Esophagus muscularis mucosa (tissue), 4 donors: ENCODE measurements around the gene TOX2. TPM values are rescaled to one million over a fixed set of nuclear protein-coding genes. Genes with fewer than 3 reads are reported as not detected.

Experiments used
- DNase-seq: peaks from one replicate; pipeline ENCODE4 v3.0.0-alpha.2; 2017; ENCODE audit errors: extremely low spot score
- H3K27ac ChIP-seq, 4 donors: fragments of 200-600 bp; sonication (generic); replicated peaks in 1 of 4; 1 replicate in 3 of 4; 2 replicates in 1 of 4; pipeline ENCODE4 v1.5.1; 2016 to 2019; ENCODE audit warnings: mild to moderate bottlenecking in 1 of 4
- H3K27me3 ChIP-seq, 4 donors: fragments of 200-600 bp; sonication (generic); one replicate each; pipeline versions ENCODE4 v1.5.1 to v1.6.0; 2016 to 2019
- H3K36me3 ChIP-seq, 4 donors: fragments of 200-600 bp; sonication (generic); one replicate each; pipeline ENCODE4 v1.5.1; 2016 to 2019
- H3K4me1 ChIP-seq, 4 donors: fragments of 200-600 bp; sonication (generic); one replicate each; pipeline ENCODE4 v1.5.1; 2016 to 2019
- H3K4me3 ChIP-seq, 4 donors: fragments of 200-600 bp; sonication (generic); 1 replicate in 2 of 4; 2 replicates in 2 of 4; pipeline ENCODE4 v1.5.1; 2016 to 2019; ENCODE audit warnings: mild to moderate bottlenecking in 4 of 4, moderate library complexity in 1 of 4
- H3K9me3 ChIP-seq, 4 donors: fragments of 200-600 bp; sonication (generic); 1 replicate in 3 of 4; 2 replicates in 1 of 4; pipeline ENCODE4 v1.5.1; 2016 to 2019
- CTCF ChIP-seq, 3 experiments: fragments of 200-600 bp in 2 of 3; fragments of 450-650 bp in 1 of 3; sonication (generic) in 2 of 3; IDR thresholded peaks; one replicate each; pipeline ENCODE4 v1.5.1; 2017 to 2019; ENCODE audit warnings: antibody characterized with exemption in 3 of 3, mild to moderate bottlenecking in 2 of 3, moderate library complexity in 1 of 3
- EP300 ChIP-seq: sonication (generic); formaldehyde crosslinking; IDR thresholded peaks from one replicate; pipeline ENCODE4 v1.6.1; 2017; ENCODE audit warnings: antibody characterized with exemption
- POLR2A ChIP-seq: fragments of 450-650 bp; IDR thresholded peaks from one replicate; pipeline ENCODE4 v1.6.1; 2017; ENCODE audit warnings: antibody characterized with exemption, moderate library complexity, mild to moderate bottlenecking, low read depth
- POLR2AphosphoS5 ChIP-seq, 2 donors: sonication (generic); formaldehyde crosslinking; IDR thresholded peaks; one replicate each; pipeline ENCODE4 v1.6.1; 2017; ENCODE audit warnings: antibody characterized with exemption in 2 of 2
- WGBS: methylation state at CpG from one replicate; pipeline ENCODE4 v1.1.5; 2018; 5-methylcytosine and 5-hydroxymethylcytosine counted together
- intact Hi-C: fragments of 100-400 bp; cut with DNase I; formaldehyde crosslinking; loops from one replicate; pipeline ENCODE4 v1.15.1; 2023
- total RNA-seq, 4 donors: library from RNA; depleted of rRNA; stranded (reverse); fragments of >200 nt; gene quantifications; one replicate each; pipeline versions ENCODE4 v1.1.0 to v1.2.1, GENCODE V29; 2016

Gene TOX2
- total RNA-seq, 4 donors from 2014 or later, result 19.4 to 39.5 (median 32.8) TPM

DNA sequence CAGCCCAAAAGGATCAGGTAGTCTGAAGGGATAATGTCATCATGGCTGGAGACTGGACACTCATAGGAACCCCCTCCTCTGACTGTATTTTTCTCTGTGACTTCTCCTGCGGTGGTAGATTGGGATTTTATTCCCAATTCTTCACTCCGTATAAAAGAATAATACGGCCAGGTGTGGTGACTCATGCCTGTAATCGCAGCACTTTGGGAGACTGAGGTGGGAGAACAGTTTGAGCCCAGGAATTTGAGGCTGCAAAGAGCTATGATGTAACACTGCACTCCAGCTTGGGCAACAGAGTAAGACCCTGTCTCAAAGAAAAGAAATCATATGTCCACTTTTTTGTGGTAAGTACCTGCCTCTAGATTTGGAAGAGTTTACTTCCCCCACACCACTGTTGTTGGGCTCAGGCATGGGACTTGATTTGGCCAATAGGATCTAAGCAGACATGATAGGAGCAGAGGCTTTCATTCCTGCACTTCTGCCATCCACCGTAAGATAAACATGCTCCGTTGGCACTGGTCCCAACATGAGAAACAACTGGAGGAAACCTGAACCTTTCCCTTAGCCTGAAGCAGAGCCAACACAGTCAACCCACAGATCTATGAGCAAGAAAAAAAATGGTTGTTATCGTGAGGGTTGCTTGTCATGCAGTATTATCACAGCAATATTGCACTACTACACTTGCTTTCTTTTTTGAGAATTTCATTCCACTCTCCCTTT lies 190.3 kb downstream of the TOX2 start:
- TF ChIP-seq POLR2AphosphoS5 (IDR thresholded peaks at IDR 0.05) (peak; percentile 14 to 49), CTCF (IDR thresholded peaks at IDR 0.05) (no peak)
- Histone ChIP-seq H3K4me3 (no peak overlapping the region), H3K27me3 (no peaks in the 10 kb centered on the region), H3K4me1 (peaks cover 0 to 14% (median 12%) of the 10 kb centered on the region in 4 donors), H3K9me3 (peaks cover 0 to 16% (median 4%) of the 10 kb centered on the region in 4 donors), H3K36me3 (no peaks in the 10 kb centered on the region), H3K27ac (peak overlapping the region in 2 of 4 donors; percentile 7 to 19)
- intact Hi-C loops, result no loop called here
- WGBS, result 23% methylated on average over 7 of the region's 7 CpGs
- no peak for DNase-seq

DNA sequence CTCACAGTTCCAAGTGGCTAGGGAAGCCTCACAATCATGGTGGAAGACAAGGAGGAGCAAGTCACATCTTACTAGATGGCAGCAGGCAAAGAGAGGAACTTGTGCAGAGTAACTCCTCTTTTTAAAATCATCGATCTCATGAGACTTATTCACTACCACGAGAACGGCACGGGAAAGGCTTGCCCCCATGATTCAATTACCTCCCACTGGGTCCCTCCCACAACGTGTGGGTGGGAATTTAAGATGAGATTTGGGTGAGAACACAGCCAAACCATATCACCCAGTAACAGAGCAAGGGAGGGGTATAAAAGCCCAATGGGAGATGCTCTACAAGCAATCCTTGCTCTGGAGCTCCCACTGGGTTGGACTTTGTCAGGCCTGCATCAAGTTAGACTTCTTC lies 192.0 kb downstream of the TOX2 start:
- H3K4me1 ChIP-seq, result peaks cover 2 to 19% (median 17%) of the 10 kb centered on the region in 4 donors
- no peaks in the 10 kb centered on the region for H3K36me3 ChIP-seq
- peak overlapping the region in 1 of 4 donors; percentile 18 for H3K27ac ChIP-seq
- H3K4me3 ChIP-seq, result no peak overlapping the region
- H3K27me3 ChIP-seq, result no peaks in the 10 kb centered on the region
- TF ChIP-seq POLR2AphosphoS5 (IDR thresholded peaks at IDR 0.05) (no peak), CTCF (IDR thresholded peaks at IDR 0.05) (no peak), POLR2A (no peak), EP300 (no peak)
- WGBS, result 74% methylated on average over 5 of the region's 5 CpGs
- peaks cover 0 to 16% (median 4%) of the 10 kb centered on the region in 4 donors for H3K9me3 ChIP-seq
- intact Hi-C loops, result no loop called here
- no peak for DNase-seq

DNA sequence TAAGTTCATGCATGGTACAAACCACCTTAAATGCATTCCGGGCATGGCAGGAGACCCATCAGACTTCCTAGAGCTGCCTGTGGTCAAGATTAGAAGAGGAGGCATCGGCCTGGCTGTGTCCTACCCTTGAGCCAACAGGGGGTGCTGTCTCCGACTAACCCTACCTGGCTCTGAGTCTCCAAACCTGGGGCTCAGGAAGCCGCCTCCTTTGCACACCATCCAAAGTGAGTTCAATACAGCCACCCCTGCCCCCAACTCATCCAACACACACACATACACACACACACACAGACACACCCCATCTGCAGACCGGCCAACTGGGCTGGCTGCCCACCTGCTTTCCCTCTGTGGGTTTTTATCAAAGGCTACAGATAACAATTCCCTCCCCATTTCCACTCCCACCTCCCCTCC lies 195.3 kb downstream of the TOX2 start:
- Histone ChIP-seq H3K4me3 (no peak overlapping the region), H3K36me3 (peaks cover 0 to 21% (median 7%) of the 10 kb centered on the region in 4 donors), H3K27ac (peak overlapping the region in 3 of 4 donors; percentile 12 to 81 (median 27)), H3K4me1 (peaks cover 8 to 49% (median 47%) of the 10 kb centered on the region in 4 donors), H3K9me3 (no peaks in the 10 kb centered on the region), H3K27me3 (no peaks in the 10 kb centered on the region)
- 29% methylated on average over 1 of the region's 5 CpGs for WGBS
- intact Hi-C loops, result loop anchor here (10.0 kb wide), 1 partner anchor 195 kb away; no protein-coding TSS in a partner anchor
- TF ChIP-seq CTCF (IDR thresholded peaks at IDR 0.05), result peak in 1 of 3 experiments; percentile 19
- TF ChIP-seq EP300, result no peak
- no peak for TF ChIP-seq POLR2AphosphoS5 (IDR thresholded peaks at IDR 0.05)
- TF ChIP-seq POLR2A, result no peak
- DNase-seq, result no peak

GRCh38 chr20:44110816-44111568 lies 196.3 kb downstream of the TOX2 start:
- no peak for DNase-seq
- Histone ChIP-seq H3K36me3 (peaks cover 0 to 30% (median 12%) of the 10 kb centered on the region in 4 donors), H3K4me1 (peaks cover 15 to 50% (median 49%) of the 10 kb centered on the region in 4 donors), H3K9me3 (no peaks in the 10 kb centered on the region), H3K4me3 (no peak overlapping the region), H3K27ac (peak overlapping the region; percentile 71 to 81 (median 75)), H3K27me3 (peaks cover 0 to 10% (median 4%) of the 10 kb centered on the region in 4 donors)
- TF ChIP-seq CTCF (IDR thresholded peaks at IDR 0.05), result no peak
- TF ChIP-seq EP300, result no peak
- TF ChIP-seq POLR2AphosphoS5 (IDR thresholded peaks at IDR 0.05), result peak in 1 of 2 donors; percentile 4
- no peak for TF ChIP-seq POLR2A
- intact Hi-C loops, result loop anchor here (10.0 kb wide), 1 partner anchor 194 kb away; no protein-coding TSS in a partner anchor
- 62% methylated on average over 9 of the region's 9 CpGs for WGBS
